HCT116 (cell line): Measurements from ENCODE around the gene ELFN2.
"Not testable (repeated sequence)": the region's sequence is repeated elsewhere in the genome, so short reads cannot be mapped to it uniquely, and the experiment has no call there.

ENCODE experiments used
- CEBPB ChIP-seq: IDR thresholded peaks from 2 replicates; pipeline ENCODE4 v1.6.1; 2012; ENCODE audit warnings: low read depth
- ELF1 ChIP-seq: IDR thresholded peaks from 2 replicates; pipeline ENCODE4 v1.6.1; 2012; ENCODE audit warnings: low read depth, borderline replicate concordance
- EZH2 ChIP-seq: fragments of 200-600 bp; sonication (generic); IDR thresholded peaks from 2 replicates; pipeline ENCODE4 v1.6.1; 2017; ENCODE audit warnings: antibody characterized with exemption, mixed run types
- POLR2A ChIP-seq: IDR thresholded peaks from 2 replicates; pipeline ENCODE4 v1.7.0; 2011; ENCODE audit warnings: borderline replicate concordance; ENCODE audit not compliant: insufficient read depth, insufficient read length; ENCODE audit errors: extremely low read depth
- RAD21 ChIP-seq: IDR thresholded peaks from 2 replicates; pipeline ENCODE4 v1.6.1; 2012; ENCODE audit warnings: low read depth, mild to moderate bottlenecking
- YY1 ChIP-seq: IDR thresholded peaks from 2 replicates; pipeline ENCODE4 v1.6.1; 2011; ENCODE audit warnings: low read length, low read depth, moderate library complexity, mild to moderate bottlenecking; ENCODE audit not compliant: insufficient replicate concordance; ENCODE audit errors: extremely low read depth
- TF ChIP-seq, protein P1 (sequence below): IDR thresholded peaks from 2 replicates; pipeline ENCODE4 v1.6.1; 2012; ENCODE audit warnings: low read depth
- TF ChIP-seq, protein P2 (sequence below): IDR thresholded peaks from 2 replicates; pipeline ENCODE4 v1.6.1; 2012
- TF ChIP-seq, protein P3 (sequence below), 3 experiments: fragments of 200-600 bp in 1 of 3; sonication (generic) in 1 of 3; IDR thresholded peaks in 2 of 3; conservative IDR thresholded peaks in 1 of 3; 2 replicates each; pipeline ENCODE4 v1.5.1; 2012 to 2017; ENCODE audit warnings: low read depth in 2 of 3, low read length in 2 of 3, antibody characterized with exemption in 1 of 3, borderline replicate concordance in 1 of 3, control low read depth in 1 of 3, mild to moderate bottlenecking in 1 of 3, mixed read lengths in 1 of 3, mixed run types in 1 of 3, moderate library complexity in 1 of 3; ENCODE audit not compliant: insufficient read depth in 1 of 3
- TF ChIP-seq, protein P4 (sequence below): IDR thresholded peaks from 2 replicates; pipeline ENCODE4 v1.6.1; 2012

DNA sequence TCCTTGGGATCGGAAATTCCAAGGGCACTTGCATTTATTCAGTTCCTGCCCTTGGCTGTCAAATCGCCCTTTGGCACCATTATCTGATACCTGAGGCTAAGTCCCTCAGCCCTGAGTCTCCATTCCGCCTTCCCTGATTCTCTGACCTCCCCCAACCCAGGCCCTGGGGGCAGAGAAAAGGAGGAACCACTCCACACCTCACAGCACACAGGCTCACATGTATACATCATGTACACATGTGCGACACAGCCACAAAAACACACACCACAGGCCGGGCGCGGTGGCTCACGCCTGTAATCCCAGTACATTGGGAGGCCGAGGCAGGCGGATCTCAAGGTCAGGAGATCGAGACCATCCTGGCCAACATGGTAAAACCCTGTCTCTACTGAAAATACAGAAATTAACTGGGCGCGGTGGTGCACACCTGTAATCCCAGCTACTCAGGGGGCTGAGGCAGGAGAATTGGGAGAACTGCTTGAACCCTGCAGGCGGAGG is 41.0 kb upstream of the ELFN2 start:
- TF ChIP-seq, protein P1, sequence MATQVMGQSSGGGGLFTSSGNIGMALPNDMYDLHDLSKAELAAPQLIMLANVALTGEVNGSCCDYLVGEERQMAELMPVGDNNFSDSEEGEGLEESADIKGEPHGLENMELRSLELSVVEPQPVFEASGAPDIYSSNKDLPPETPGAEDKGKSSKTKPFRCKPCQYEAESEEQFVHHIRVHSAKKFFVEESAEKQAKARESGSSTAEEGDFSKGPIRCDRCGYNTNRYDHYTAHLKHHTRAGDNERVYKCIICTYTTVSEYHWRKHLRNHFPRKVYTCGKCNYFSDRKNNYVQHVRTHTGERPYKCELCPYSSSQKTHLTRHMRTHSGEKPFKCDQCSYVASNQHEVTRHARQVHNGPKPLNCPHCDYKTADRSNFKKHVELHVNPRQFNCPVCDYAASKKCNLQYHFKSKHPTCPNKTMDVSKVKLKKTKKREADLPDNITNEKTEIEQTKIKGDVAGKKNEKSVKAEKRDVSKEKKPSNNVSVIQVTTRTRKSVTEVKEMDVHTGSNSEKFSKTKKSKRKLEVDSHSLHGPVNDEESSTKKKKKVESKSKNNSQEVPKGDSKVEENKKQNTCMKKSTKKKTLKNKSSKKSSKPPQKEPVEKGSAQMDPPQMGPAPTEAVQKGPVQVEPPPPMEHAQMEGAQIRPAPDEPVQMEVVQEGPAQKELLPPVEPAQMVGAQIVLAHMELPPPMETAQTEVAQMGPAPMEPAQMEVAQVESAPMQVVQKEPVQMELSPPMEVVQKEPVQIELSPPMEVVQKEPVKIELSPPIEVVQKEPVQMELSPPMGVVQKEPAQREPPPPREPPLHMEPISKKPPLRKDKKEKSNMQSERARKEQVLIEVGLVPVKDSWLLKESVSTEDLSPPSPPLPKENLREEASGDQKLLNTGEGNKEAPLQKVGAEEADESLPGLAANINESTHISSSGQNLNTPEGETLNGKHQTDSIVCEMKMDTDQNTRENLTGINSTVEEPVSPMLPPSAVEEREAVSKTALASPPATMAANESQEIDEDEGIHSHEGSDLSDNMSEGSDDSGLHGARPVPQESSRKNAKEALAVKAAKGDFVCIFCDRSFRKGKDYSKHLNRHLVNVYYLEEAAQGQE = not testable (repeated sequence)
- TF ChIP-seq, protein P2, sequence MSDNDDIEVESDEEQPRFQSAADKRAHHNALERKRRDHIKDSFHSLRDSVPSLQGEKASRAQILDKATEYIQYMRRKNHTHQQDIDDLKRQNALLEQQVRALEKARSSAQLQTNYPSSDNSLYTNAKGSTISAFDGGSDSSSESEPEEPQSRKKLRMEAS = not testable (repeated sequence)
- TF ChIP-seq EZH2, RAD21, YY1, CEBPB, POLR2A, ELF1: not testable (repeated sequence)
- TF ChIP-seq, protein P3, sequence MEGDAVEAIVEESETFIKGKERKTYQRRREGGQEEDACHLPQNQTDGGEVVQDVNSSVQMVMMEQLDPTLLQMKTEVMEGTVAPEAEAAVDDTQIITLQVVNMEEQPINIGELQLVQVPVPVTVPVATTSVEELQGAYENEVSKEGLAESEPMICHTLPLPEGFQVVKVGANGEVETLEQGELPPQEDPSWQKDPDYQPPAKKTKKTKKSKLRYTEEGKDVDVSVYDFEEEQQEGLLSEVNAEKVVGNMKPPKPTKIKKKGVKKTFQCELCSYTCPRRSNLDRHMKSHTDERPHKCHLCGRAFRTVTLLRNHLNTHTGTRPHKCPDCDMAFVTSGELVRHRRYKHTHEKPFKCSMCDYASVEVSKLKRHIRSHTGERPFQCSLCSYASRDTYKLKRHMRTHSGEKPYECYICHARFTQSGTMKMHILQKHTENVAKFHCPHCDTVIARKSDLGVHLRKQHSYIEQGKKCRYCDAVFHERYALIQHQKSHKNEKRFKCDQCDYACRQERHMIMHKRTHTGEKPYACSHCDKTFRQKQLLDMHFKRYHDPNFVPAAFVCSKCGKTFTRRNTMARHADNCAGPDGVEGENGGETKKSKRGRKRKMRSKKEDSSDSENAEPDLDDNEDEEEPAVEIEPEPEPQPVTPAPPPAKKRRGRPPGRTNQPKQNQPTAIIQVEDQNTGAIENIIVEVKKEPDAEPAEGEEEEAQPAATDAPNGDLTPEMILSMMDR (IDR thresholded peaks at IDR 0.05 in 2 of 3, conservative IDR thresholded peaks at IDR 0.05 in 1 of 3; ENCODE audit: borderline replicate concordance in 1 of 3, insufficient read depth in 1 of 3, low read depth in 2 of 3, low read length in 2 of 3) = not testable (repeated sequence)
- TF ChIP-seq, protein P4, sequence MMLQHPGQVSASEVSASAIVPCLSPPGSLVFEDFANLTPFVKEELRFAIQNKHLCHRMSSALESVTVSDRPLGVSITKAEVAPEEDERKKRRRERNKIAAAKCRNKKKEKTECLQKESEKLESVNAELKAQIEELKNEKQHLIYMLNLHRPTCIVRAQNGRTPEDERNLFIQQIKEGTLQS = not testable (repeated sequence)
